ENCODE results near the gene ITCH. TPM values are rescaled to one million over a fixed set of nuclear protein-coding genes. Genes with fewer than 3 reads are reported as not detected.
"Not testable (repeated sequence)": the region's sequence is repeated elsewhere in the genome, so short reads cannot be mapped to it uniquely, and the experiment has no call there.

Gene ITCH
- total RNA-seq, 2 donors from 2014 or later: 45.4 to 89.2 TPM

- WGBS: under 1% methylated on average over 55 of the region's 70 CpGs
- Histone ChIP-seq H3K27ac (peak overlapping the region; percentile 93 to 94), H3K4me3 (peak overlapping the region; percentile 97 to 98), H3K9me3 (no peaks in the 10 kb centered on the region), H3K4me1 (replicated peaks) (no peaks in the 10 kb centered on the region), H3K27me3 (replicated peaks; ENCODE audit: insufficient read depth) (no peaks in the 10 kb centered on the region), H3K36me3 (no peaks in the 10 kb centered on the region)
- no peak for TF ChIP-seq POLR2A (IDR thresholded peaks at IDR 0.05)
- no peak for TF ChIP-seq POLR2AphosphoS5 (IDR thresholded peaks at IDR 0.05)
- no peak for TF ChIP-seq CTCF (IDR thresholded peaks at IDR 0.05)
- DNase-seq (ENCODE audit: low spot score): no peak
- intact Hi-C loops (cut with DNase I): no loop called here
Measured at GRCh38 chr20:34363465-34364222, 571 bp downstream of the ITCH start.

GRCh38 chr20:34364223-34364506 lies 1.1 kb downstream of the ITCH start:
- Histone ChIP-seq H3K36me3 (no peaks in the 10 kb centered on the region), H3K4me3 (peak overlapping the region; percentile 97 to 98), H3K27ac (peak overlapping the region; percentile 93 to 94), H3K9me3 (no peaks in the 10 kb centered on the region), H3K4me1 (replicated peaks) (no peaks in the 10 kb centered on the region), H3K27me3 (replicated peaks; ENCODE audit: insufficient read depth) (no peaks in the 10 kb centered on the region)
- intact Hi-C loops (cut with DNase I): no loop called here
- TF ChIP-seq POLR2A (IDR thresholded peaks at IDR 0.05) (no peak), POLR2AphosphoS5 (IDR thresholded peaks at IDR 0.05) (no peak), CTCF (IDR thresholded peaks at IDR 0.05) (no peak)
- WGBS: 32% methylated on average over 4 of the region's 4 CpGs
- no peak for DNase-seq (ENCODE audit: low spot score)

- H3K36me3 ChIP-seq: no peaks in the 10 kb centered on the region
- no peak overlapping the region for H3K27ac ChIP-seq
- H3K4me1 ChIP-seq (replicated peaks): no peaks in the 10 kb centered on the region
- H3K4me3 ChIP-seq: no peak overlapping the region
- 86% methylated on average over 3 of the region's 3 CpGs for WGBS
- intact Hi-C loops (cut with DNase I): no loop called here
- DNase-seq (ENCODE audit: low spot score): no peak
- TF ChIP-seq CTCF (IDR thresholded peaks at IDR 0.05): no peak
- no peak for TF ChIP-seq POLR2AphosphoS5 (IDR thresholded peaks at IDR 0.05)
- no peak for TF ChIP-seq POLR2A (IDR thresholded peaks at IDR 0.05)
- no peaks in the 10 kb centered on the region for H3K9me3 ChIP-seq
- H3K27me3 ChIP-seq (replicated peaks; ENCODE audit: insufficient read depth): no peaks in the 10 kb centered on the region
Measured at GRCh38 chr20:34365765-34366213, 2.7 kb downstream of the ITCH start.

- Histone ChIP-seq H3K27me3 (replicated peaks; ENCODE audit: insufficient read depth) (no peaks in the 10 kb centered on the region), H3K36me3 (no peaks in the 10 kb centered on the region), H3K9me3 (no peaks in the 10 kb centered on the region), H3K4me3 (no peak overlapping the region), H3K4me1 (replicated peaks) (no peaks in the 10 kb centered on the region), H3K27ac (no peak overlapping the region)
- 80% methylated on average over 5 of the region's 5 CpGs for WGBS
- TF ChIP-seq POLR2A (IDR thresholded peaks at IDR 0.05): no peak
- TF ChIP-seq CTCF (IDR thresholded peaks at IDR 0.05): no peak
- no peak for TF ChIP-seq POLR2AphosphoS5 (IDR thresholded peaks at IDR 0.05)
- DNase-seq (ENCODE audit: low spot score): no peak
- intact Hi-C loops (cut with DNase I): no loop called here
Measured at GRCh38 chr20:34367155-34367554, 4.1 kb downstream of the ITCH start.

- H3K9me3 ChIP-seq; H3K36me3 ChIP-seq; H3K27me3 ChIP-seq (replicated peaks; ENCODE audit: insufficient read depth); H3K4me1 ChIP-seq (replicated peaks); intact Hi-C loops (cut with DNase I); H3K4me3 ChIP-seq; DNase-seq (ENCODE audit: low spot score); H3K27ac ChIP-seq: not testable (repeated sequence)
- 85% methylated on average over 9 of the region's 9 CpGs for WGBS
Measured at GRCh38 chr20:34367911-34368310, 4.8 kb downstream of the ITCH start.

Measured in prostate gland (tissue), 2 donors.